HG03159 (cell line): ENCODE results near the gene MGST3.
"Not testable (repeated sequence)": the region's sequence is repeated elsewhere in the genome, so short reads cannot be mapped to it uniquely, and the experiment has no call there.

ENCODE experiments used
- ATAC-seq: cut with Tn5 transposase; IDR thresholded peaks from one replicate; pipeline ENCODE4 v1.9.1; 2021; ENCODE audit warnings: mild to moderate bottlenecking, moderate library complexity; ENCODE audit not compliant: unreplicated experiment

Gene MGST3

GRCh38 chr1:165629151-165629550 is 1.9 kb upstream of the MGST3 start:
- ATAC-seq = no peak

GRCh38 chr1:165629848-165630628 is 996 bp upstream of the MGST3 start:
- no peak for ATAC-seq

DNA sequence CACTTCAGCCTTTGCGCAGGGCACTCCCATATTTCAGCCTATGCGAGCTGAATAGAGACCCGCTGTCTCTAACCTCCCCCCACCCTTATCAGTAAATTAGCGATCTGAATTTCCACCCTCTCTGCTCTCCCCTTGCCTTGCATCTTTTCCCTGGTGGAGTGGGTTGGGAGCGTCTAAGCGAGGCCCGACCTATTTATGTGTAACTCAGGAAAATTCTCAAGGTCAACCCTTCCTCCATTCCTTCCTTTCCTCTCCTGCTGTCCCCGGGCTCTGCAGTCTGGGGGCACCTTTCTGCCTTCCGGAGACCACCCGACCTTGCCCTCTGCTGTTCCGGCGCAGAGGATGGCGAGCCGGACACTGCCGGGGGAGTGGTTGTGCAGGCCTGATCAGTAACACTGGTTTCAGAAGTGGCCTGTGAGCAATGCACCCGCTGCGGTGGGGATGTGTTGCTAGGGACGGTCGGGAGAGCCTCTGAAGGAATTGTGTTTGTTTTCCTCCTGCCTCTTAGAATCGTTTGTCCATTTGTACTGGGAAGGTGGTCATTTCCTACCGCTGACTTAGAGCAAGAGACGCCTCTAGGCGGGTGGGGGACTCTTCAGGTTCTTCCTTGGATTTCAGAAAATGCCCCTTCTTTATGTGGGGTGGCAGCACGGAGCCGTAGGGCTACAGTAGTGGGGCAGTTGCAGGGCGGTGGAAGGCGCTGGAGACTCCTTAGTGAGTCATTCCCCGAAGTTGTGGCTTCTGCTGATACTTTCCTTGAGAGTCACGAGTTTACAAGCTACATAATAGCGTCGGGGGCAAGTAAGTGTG is 513 bp downstream of the MGST3 start:
- peak; percentile 25 for ATAC-seq

DNA sequence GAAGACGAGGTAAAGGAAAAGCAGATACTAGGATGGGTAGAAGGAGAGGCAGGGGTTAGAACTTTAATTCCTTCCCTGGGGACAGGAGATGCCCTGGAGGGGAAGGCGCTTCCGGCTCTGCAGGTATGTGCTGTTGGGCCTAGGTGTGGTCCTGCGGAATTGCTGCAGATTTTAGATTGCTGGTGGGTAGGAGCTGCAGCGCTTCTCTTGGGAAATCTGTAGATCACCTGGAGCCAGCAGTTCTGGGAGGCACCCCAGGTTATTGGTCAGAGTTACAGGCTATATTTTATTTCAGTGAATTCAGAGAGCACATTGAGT is 1.1 kb downstream of the MGST3 start:
- ATAC-seq = no peak

DNA sequence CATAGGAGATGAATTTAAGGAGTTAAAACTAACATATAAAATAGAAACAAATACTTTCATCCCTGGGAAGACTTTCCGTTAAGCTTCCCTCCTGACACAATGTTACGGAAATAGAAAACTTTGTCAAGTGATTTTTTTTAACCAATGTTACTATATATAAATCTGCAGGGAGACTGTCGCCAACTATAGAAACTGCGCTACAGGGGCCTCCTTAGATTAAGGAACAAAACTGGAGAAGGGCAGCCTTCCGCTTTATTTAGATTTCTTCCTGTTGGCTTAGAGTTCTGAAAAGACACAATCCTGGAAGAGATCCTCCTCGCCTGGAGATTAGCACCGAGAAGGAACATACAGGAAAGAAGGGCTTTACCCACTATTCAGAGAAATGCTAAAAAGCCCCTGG is 1.5 kb downstream of the MGST3 start:
- ATAC-seq = no peak

DNA sequence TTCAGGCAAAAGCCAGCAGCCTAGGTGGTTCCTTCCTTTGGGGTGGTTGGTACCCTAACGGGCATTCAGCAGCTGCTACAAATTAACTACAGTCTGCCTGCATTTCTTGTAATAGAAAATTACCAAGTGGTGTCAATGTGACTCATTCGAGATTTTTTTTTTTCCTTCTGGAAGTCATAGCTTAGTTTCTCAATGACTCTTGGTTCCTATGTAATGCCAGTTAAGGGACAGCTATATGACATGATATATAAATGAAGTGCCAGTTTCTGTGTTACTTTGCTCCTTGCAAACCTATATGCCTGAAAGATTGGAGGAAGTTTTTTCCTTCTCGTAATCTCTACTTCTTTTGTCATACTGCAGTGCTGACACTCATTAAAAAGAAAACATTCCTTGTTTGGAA is 2.6 kb downstream of the MGST3 start:
- ATAC-seq = no peak

- ATAC-seq = no peak
These were observed 3.3 kb downstream of the MGST3 start for GRCh38 chr1:165634154-165634921.

DNA sequence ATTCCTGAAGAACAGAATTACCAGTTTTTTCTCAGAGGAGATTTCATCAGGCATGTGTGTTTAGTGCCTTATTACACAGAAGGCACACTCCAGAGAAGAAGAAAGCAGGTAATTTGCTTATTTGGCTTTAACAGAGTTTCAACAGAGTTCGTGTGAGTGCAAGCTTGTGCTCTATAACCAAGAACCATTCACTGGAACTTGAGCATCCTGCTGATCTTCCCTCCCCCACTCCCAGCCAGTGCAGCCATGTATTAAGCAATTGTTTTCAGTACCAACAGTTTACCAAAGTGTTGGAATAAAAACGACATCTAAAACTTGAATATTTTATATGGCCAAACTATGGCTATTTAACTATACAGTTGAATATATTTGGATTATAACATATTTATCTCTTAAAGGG is 4.3 kb downstream of the MGST3 start:
- ATAC-seq = no peak

DNA sequence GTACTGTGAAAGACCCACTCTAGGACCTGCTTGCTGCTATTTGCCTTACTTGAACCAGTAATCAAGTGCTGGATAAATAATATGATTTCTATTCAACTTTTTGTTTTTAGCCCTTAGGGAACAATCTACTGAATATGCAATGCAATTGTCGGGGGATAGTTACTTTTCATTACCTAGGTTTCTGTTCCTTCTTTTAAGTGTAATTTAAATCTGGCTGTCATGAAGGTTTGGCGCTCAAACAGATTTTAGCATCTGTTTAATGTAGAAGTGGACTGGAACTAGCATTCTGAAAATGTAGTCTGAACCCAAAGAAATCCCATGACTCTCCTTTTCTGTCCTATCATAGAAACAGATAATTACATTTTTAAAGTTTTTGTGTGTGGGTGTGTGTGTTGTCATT is 4.8 kb downstream of the MGST3 start:
- no peak for ATAC-seq

- ATAC-seq = no peak
These were observed 6.4 kb downstream of the MGST3 start for GRCh38 chr1:165637427-165637826.

GRCh38 chr1:165638211-165638610 is 7.2 kb downstream of the MGST3 start:
- ATAC-seq = not testable (repeated sequence)

DNA sequence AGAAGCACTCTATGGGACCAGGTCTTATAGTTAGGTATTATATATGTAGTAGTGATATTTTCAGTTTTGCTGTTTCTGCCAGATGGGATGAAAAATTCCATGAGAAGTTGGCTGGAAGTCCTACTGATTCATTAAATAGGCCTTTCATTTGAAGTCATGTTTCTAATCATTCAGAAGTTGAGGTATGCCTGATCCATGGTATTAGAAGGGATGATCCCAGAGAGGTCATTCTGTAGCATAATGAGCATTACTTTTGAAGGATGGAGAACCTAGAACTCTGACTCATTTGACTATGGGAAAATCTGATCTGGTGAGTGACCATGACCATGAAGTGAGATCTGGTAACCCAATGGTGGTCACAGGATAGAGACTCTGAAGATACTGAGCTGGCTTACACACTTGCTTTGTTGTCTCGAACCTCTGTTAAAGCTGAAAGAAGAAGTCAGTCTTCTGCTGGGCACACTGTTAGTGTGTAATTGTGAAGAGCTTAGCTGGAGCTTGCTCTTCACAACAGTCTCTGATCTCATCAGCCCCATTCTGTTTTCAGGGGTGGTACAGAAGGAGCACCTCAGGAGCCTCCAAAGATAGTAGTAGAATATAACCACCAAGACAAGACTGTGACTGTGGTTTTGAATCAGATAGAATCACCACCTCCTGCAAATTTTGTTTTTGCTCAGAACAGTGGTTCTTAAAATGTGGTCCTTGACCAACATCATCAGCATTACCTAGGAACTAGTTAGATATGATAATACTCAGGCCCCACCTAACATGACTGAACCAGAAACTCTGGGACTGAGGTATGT is 9.0 kb downstream of the MGST3 start:
- ATAC-seq = no peak

GRCh38 chr1:165641231-165641987 is 10.4 kb downstream of the MGST3 start:
- no peak for ATAC-seq

- no peak for ATAC-seq
These were observed 13.2 kb downstream of the MGST3 start for GRCh38 chr1:165644064-165644735.

DNA sequence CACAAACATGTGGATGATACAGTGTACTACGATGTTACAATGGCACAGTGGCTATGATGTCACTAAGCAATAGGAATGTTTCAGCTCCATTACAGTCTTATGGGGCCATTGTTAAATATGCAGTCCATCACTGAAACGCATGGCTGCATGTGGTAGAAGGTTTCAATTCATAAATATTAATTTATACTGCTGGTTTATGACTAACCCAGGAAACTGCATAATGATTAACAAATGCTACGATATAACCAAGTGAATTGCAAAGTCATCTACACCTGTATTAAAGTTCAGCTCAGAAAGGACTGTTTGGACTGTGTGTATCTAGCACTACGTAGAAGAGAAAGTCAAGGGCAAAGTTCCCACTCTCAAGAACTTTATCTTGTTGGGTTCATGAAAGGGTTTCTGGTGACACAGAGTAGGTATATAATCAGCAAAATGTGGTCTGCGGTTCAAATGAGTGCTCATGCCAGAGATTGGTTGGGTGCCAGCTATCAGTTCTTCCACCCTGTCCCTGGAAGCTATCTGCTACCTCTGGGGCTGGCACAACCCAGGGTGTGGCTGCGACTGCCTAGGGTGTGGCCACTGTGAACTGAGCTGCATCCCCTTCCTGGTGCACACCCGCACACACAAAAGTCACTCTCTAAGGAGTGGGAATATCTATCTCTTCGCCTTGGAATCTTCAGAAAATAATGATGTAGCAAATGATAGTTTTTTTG is 14.8 kb downstream of the MGST3 start:
- ATAC-seq = peak; percentile 61

GRCh38 chr1:165647517-165647916 is 16.5 kb downstream of the MGST3 start:
- ATAC-seq = no peak

DNA sequence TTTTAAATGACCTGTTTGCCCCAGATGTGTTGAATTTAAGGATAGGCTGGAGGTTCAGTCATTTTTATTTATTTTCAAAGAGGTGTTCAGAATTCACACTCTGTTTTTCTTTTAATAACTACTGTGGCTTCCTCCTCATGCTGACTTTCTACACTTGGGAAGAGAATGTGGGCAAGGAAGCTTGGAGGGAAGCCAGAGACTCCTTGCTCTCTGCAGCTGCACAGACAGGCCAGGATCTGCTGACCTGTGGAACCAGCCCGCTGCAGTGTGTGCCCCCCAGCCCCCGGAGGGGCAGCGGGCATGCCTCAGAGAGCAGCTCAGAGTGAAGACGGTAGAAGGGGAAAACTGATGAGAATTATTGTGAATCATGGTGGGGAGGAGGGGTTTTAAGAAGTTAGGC is 16.9 kb downstream of the MGST3 start:
- no peak for ATAC-seq

GRCh38 chr1:165648919-165649572 is 18.0 kb downstream of the MGST3 start:
- ATAC-seq = no peak
